HG02763 (cell line): ENCODE data around the gene GRB10.

Source experiments
- ATAC-seq: cut with Tn5 transposase; IDR thresholded peaks from one replicate; pipeline ENCODE4 v1.9.1; 2021; ENCODE audit warnings: mild to moderate bottlenecking, moderate library complexity; ENCODE audit not compliant: unreplicated experiment

GRB10 gene

DNA sequence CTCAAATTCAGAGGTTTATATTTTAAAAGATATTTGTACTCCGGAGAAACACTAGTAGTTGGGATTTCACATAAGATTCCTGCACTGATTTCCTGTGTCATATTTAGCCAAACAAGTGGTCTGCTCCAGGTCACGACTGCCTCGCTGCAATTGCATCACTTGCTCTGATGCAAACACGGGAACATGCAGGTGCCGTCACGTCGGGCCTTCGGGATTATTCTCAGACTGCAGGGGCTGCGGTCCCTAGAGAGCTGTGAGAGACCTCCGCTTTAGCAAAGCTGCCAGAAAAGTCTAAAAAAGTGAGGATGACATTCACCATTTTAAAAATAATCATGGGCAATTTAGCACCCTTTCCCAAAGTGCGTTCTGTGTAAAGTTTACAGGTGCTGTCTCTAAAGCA, 124.0 kb downstream of the GRB10 start:
- ATAC-seq, result no peak

DNA sequence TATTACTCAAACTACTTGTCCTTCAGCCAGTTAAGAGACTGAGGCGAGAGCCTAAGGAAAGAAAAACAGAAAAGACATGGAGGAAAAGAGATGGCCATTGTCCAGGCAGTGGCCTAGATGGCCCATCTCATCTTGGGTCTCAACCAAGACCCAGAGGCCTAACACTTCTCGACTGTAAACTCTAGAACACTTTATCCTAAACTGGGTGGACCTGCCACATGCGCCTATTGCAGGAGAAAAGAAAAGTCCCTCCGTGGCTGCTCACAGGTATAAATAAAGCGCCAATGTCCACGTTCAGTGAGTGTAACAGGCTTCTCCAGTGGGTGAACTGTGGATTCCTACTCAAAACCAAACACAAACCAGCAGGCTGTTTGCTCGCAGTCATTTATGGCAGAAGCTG, 124.8 kb downstream of the GRB10 start:
- ATAC-seq, result no peak

DNA sequence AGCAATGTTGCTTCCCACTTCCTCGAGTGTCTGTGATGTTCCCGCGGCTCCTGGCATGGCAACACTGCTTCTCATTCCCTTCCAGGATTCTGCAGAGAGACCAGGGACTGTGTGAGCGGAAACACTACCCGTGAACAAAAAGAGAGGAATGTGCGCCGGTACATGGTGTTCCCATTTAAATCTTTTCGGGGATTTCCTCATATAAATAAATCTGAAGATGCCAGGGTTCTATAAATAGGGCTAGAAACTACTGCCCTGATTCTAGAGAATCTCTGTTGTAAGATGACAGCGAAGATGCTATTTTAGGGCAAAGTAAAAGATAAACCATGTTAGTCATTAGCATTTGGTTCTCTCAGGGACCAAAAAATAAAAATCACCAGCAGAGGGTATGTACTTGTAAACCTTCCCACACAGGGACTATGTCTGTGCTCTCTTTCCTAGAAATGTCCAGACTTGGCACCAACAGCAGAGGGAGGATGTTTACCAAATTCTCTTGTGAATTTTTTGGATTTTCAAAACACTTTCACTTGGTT, 125.3 kb downstream of the GRB10 start:
- ATAC-seq, result no peak

DNA sequence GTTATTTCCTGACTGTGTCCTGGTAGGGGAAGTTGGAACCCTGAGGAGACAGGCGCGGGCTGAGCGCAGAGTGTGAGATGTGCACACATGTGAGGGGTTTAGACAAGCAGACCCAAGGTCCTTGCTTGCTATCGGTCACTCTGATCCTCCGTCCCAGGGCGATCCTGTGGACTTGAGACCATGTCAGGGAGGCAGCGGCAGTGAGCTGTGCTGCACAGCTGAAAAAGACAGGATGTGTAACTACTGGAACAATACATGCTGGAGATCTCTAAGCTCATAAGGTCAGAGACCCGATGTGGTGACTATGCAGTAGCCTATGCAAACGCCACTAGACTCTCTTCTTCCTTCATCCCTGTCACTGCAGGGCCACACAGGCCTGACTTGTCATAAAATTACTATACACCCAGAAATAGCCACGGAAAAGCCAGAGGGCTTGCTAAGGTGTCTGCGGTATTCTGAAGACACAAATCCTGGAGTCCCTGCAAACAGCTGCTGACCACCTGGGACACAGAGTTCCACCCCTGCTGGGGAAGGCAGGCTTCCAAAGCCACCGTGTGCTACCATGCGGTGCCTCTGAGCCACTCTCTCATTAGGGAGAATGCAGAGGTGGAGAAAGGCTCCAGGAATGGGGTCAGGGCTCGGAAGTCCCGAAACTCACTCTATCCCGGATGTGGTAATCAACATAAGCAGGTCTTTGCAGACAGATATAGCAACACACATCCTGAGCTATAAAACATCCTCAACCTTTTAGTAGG, 126.4 kb downstream of the GRB10 start:
- peak; percentile 16 for ATAC-seq

DNA sequence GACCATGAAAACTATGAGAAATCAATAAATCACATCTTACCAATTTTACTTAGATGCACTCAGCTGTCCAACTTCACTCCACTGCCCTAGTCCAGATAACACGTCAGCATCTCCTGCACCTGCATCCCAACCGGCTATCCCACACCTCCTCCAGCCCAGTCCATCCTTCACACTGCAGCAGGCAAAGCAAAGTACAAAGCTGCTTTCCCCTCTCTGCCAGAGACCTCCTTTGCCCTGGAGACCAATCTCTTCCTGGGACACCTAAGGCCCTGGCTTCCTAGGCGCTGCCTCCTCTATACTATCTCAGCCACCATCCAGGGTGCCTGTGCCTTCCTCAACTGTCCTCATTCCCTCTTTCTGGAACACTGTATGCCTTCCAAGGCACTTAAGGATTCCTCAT, 127.2 kb downstream of the GRB10 start:
- no peak for ATAC-seq

DNA sequence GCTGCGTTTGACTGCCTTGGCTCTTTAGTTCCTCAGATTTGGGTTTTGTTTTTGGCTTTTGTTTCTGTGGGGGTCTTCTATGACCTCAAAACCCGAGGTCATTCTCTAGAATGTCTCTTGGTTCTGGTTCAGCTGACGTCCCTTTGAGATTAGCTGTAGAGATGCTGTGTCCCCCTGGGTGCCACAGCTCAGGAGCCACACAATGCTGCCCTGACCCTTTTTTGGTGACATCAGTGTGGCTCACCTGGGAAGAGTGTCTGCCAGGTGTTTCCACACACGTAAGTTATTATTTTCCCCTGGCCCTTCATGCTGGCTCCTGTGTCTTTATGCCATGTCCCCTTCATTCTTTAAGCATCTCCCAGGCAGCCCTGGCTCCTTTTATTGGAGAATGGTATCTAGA, 127.7 kb downstream of the GRB10 start:
- ATAC-seq, result no peak

DNA sequence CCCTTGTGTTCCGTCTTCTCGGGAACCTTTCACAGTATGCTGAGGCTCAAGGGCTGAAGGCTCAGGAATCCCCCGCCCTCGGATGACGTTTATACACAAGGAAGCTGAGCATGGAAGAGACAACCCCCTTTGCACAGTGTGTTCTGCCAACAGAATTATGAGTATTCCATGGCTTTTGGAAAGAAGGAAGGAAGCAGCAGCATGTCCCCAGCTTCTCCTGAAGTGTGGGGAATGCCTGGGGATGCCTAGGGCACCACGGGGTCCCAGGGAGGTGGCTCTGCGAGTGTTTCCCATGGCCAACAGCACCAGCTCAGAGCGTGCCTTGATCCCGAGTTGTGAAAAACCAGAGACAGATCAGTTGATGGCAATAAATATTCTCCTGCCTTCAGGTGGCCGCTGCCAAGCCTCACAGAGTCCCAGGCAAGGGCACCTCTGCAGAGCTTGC, 128.7 kb downstream of the GRB10 start:
- no peak for ATAC-seq

DNA sequence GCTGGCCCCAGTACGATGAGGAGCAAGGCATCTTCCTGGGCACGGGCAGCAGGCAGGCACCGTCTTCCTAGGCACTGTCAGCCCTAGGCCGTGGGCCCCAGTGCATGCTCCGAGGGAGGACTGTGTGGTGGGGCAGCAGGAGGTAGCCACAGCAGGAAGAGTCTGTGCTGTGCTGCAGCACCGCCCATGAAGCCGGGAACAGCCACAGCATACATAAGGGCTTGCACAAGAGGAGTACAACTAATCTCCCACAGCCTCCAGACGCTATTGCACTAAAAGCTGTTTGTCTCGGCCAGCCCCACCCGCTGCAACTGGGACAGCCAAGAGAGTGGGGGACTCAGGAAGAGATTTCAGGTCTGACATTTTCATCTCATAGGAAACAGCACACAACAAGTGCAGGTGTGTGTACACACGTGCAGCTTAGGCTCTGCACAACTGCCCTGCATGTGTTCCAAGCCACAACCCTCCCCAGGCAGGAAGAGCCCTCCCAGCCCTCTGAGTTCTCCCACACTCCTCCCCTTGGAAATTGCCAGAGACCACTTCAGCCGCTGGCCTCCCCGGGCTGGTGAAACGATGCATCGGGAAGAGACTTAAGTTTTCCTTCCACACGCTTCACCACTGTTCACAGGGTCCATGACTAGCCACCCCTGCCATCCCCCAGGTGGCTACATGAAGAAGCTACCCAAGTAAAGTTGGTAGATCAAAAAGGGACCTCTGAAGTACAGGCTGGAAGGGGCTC, 129.4 kb downstream of the GRB10 start:
- no peak for ATAC-seq

DNA sequence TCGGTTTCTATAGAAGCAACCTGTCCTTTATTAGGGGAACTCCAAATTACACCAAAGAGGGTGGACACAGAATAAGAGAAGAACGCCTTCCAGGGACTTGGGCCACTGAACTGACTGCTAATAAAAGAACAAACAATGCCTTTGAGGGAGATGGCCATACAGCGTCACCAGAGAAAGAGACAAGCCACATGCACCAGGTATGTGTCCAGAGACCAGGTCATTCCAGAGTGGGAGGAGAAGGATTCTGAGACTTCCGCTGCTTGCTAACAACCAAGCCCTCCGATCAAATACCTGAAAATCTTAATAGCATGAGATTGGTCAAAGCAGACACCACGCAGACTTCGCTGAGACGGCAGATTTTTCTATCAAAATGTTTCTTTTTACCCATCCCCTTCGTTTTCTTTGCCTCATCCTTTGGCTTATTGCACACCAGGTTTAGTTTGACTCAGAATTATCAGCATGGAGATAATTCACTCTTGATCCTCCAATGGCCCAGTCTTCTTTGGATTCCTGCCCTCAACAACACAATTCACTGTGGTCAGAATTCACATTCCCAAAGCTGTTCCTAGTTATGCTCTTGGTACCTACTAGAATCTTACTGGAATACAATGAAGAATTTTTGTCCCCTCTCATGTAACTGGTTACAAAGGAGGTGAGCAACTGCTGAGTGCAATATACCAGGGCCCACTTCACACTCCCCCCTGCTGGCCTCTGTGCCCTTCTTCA, 130.1 kb downstream of the GRB10 start:
- ATAC-seq, result no peak

DNA sequence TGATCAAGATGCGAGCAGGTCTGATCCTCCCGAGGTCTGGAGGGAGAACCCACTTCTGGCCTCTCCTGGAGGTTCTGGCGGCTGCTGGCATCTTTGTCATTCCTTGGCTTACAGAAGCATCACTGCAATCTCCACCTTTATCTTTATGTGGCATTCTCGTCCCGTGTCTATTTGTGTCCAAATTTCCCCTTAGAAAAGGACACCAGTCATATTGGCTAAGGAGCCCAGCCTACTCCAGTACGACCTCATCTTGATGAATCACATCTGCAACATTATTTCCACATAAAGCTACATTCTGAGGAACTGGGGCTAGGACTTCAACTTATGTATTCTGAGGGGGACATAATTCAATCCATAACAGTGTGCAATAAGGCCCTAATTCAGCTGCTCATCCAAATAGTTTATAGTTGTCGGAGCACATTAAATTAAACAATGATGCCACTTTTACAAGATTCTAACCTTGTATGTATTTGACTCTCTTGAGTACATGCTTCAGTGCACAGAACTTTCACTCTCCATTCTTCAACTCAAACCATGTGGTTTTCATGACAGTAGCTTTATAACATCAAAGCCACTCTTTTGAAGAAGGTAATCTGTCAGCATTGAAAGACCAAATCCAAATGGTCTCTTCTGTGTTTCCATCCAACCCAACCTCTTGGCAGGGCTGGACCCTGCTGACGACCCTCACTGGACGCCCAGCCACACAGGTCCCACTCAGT, 131.3 kb downstream of the GRB10 start:
- ATAC-seq, result no peak

DNA sequence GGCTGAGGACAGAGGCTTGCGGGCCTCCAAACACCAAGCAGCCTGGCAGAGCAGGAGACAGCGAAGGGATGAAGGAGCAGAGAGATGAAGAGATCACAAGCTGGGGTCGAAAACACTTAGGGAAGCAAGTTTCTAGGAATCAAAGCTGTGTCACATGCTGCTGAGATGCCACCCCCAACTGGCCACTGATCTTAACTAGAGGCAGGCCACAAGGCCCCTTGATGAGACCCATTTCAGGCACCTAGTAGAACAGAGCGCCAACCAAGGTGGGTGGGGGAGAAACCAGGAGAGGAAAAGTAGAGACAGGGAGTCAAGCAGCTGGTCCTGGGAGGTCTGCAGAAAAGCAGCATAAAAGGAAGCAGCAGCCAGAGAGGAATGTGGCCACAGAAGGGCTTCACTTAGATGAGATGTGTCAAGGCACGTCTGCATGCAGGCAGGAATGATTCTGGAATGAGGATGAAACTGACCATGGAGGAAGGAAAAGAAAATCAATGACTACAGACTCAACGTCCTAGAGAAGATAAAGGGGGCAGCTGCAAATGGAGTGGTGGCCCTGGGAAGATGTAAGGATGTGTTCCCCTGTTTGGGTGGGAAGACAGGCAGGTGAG, 132.5 kb downstream of the GRB10 start:
- ATAC-seq, result no peak

DNA sequence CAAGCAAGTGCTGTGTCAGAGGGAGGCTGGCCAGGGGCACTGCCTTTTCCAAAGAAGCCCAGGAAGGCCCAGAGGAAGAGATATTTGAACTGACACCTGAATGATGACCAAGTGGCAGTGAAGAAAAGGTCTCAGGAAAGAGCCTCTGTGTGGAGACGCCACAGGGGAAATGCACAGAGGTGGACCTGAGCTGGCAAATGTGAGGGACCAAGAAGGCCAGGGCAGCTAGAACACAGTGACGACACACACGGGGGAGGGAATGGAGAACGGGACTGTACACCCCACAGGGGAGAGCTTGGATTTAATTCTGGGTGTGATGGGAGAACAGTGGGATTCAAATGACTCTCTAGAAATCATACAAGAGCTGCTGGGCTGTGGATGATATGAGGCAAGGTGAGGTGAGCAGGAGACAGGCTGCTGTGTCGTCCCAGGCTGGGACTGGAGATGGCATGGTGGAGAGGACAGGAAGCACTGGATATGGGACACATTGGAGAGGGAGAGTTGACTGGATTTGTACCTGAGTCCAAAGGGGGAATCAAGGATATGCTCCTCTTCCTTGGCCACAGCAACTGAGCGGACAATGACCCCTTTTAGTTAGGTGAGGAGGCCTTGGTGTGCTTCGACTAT, 133.3 kb downstream of the GRB10 start:
- ATAC-seq, result no peak

DNA sequence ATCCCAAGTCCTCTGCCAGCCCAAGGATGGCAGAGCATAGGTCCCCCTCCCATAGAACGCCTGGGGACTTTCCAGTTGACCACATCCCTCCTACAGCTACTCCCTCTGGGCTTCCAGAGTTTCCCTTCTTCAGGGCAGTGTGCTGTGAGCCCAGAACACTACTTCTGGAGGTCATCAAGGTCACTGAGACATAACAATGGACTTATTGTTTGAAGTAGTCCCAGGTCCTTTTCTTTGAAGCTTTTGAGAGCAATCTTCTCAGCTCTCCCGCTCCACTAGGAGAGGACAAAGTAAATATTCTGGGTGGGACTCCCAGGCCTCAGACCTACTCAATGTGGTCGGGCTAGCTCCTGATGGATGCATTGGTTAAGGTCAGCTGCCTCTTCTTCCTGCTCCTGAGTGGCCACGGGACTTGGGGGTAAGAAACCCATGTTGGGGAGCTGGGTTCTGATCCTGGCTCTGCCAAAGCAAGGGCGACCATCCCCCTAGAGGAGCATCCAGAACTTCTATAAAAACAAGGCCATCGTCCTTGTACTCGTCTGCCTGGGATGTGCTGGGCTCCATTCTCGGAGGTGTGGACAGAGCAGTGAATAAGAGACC, 134.0 kb downstream of the GRB10 start:
- no peak for ATAC-seq

DNA sequence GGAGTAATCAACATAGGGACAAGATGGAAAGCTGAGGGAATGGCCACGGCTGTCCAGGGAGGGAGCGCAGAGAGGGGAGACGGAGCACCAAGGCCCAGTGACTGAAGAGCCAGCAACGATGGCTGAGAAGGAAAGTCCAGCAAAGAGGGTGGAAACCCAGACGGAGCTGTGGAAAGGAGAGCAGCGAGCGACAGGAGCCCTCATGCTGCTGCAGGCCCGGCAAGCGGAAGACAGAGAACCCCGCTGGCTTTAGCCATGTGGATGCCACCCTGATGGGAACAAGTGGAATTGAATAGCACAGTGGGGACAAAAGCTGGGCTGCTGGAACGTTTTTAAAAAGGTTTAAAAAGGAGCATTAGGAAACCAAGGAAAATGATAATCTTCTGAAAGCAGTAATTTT, 134.6 kb downstream of the GRB10 start:
- no peak for ATAC-seq

DNA sequence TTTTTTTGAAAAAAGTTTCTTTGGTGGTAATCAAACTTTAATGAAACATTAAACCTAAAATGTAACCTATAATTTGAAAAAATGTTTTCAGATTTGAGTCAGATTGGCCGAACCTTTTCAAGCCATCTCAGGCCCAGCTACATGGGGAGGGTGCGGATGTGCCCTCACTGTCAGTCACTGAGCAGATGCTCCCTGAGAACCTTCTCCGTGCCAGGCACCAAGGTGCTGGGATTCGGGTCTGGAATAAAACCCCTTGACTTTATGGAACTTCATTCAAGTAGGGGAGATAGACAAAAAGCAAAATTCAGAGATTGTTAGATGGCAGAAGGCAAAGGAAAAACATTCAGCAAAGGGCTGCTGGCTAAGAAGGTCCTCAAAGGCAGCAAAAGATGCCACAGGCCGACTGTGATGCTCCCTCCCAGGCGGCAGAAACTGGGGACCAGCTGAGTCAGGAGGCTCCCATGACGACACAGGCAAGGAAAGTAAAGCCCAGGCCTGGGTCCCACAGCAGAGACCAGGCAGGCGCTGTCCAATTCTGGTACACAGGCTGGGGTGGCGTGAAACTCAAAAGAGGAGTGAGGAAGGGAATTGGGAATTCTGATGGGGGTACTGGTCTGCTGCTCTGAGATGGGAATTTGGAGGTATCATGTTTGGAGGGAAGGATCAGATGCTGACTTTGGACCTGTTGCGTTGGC, 135.3 kb downstream of the GRB10 start:
- no peak for ATAC-seq

DNA sequence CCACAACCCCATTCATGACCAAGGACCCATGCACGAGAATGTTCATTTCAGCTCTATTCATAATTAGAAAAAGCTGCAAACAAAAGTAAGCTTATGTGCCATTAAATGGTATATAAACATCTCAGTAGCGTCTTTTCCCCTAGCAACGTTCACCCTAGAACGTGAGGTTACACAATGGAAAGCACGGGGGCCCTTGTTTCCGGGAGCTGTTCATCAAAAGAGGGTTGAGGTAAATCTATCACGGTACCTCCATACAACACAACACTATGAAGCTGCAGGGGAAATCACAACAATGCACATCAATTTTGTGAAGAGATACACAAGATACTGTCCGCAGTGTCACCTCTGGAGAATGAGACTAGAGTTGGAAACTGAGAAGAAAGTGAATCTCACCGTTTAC, 136.6 kb downstream of the GRB10 start:
- no peak for ATAC-seq

DNA sequence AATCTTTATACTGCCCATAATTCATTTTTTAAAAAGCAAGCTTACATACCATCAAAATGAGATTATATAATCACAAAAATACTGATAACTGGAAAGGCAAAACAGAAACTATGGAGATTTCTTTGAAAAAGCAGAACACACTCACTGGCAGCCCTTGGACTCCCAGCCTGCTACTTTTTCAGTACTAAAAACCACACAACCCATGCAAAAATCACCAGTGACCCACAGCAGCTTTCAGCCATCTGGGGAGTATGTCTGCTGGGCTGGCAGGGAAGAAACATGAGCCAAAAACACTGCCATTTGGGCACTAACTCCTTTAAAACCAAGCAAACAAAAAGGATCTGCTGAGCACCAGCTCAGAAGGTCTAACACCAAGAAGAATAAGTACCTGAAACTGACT, 137.5 kb downstream of the GRB10 start:
- ATAC-seq, result no peak

DNA sequence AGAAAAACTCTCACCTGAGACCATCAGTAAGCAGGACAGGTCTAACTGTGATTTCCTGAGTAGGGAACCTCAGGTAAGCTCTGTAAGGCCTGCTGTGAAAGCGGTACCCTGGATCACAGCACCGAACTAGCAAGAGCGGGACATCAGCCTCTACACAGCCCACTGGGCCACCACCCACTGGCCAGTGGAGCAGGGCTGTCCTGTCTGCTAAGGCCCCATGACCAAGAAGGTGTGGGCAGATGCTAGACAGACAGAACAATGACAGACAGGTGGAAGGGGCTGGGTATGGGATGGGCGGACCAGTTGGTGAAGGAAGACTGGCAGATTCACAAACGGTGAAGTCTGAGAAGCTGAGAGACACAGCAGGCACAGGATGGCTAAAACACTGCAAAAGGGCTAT, 138.1 kb downstream of the GRB10 start:
- ATAC-seq, result no peak

DNA sequence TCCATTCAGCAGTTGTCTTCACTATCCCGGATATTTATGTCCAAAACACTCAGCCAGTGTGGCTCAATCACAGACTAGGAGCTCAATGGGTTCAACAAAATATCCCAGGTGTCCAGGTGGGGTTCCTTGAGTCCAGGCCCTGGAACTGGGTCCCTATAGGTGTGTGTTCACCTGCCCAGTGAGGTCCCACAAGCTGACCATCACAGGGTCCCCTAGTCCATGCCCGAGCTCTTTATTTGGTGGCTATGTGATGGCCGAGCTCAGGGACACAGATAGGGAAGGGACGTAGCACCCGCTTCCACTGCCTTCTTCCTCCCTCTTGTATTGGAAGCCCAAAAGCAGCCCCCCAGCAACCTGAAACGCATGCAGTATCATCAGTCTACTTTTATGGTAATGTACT, 138.6 kb downstream of the GRB10 start:
- no peak for ATAC-seq
